SK-N-SH (cell line): Measurements from ENCODE around the gene FAM78A. TPM values are rescaled to one million over a fixed set of nuclear protein-coding genes. Genes with fewer than 3 reads are reported as not detected.

Experiments
- CTCF ChIA-PET: fragments of 300-600, 350-600 bp; formaldehyde crosslinking; extraction: SDS; loops from one replicate; lab custom pipeline; 2021; lab: Yijun Ruan, JAX
- POLR2A ChIA-PET: fragments of 350-600 bp; sonication (Branson Sonifier 250); formaldehyde crosslinking; extraction: SDS; loops from one replicate; lab custom pipeline; 2020; ENCODE audit warnings: antibody characterized with exemption, inconsistent platforms; lab: Yijun Ruan, JAX
- DNase-seq: peaks from one replicate; pipeline ENCODE4 v3.0.0; 2012
- H2AFZ ChIP-seq: fragments of 200-600 bp; sonication (generic); 2 replicates; pipeline ENCODE4 v1.8.1; 2016; ENCODE audit warnings: antibody characterized with exemption, mild to moderate bottlenecking, low read depth
- H3F3A ChIP-seq: fragments of 200-600 bp; sonication (generic); replicated peaks from 2 replicates; pipeline ENCODE3; 2016; ENCODE audit warnings: antibody characterized with exemption, mild to moderate bottlenecking; ENCODE audit not compliant: insufficient read depth
- H3K27ac ChIP-seq, 2 experiments: fragments of 200-500 bp in 1 of 2; fragments of 200-600 bp in 1 of 2; sonication (Bioruptor generic) in 1 of 2; sonication (generic), shearing (Covaris generic) in 1 of 2; 2 replicates each; pipeline versions ENCODE4 v1.5.1 to v1.6.1; 2014 to 2016; ENCODE audit warnings: low read depth in 2 of 2, inconsistent platforms in 1 of 2, low read length in 1 of 2, mild to moderate bottlenecking in 1 of 2, mixed read lengths in 1 of 2
- H3K27me3 ChIP-seq: fragments of 200-600 bp; sonication (generic), shearing (Covaris generic); 2 replicates; pipeline ENCODE4 v1.6.1; 2016; ENCODE audit warnings: mixed run types; ENCODE audit not compliant: insufficient read depth
- H3K36me3 ChIP-seq, 2 experiments: fragments of 200-500 bp in 1 of 2; fragments of 200-600 bp in 1 of 2; sonication (Bioruptor generic) in 1 of 2; sonication (generic) in 1 of 2; replicated peaks in 1 of 2; 2 replicates each; pipeline versions ENCODE3 to v1.5.1; 2014 to 2016; ENCODE audit warnings: low read length in 1 of 2, mild to moderate bottlenecking in 1 of 2; ENCODE audit not compliant: insufficient read depth in 2 of 2, control insufficient read depth in 1 of 2
- H3K4me1 ChIP-seq, 2 experiments: fragments of 200-500 bp in 1 of 2; fragments of 200-600 bp in 1 of 2; sonication (Bioruptor generic) in 1 of 2; sonication (generic), shearing (Covaris generic) in 1 of 2; 2 replicates each; pipeline versions ENCODE4 v1.5.1 to v1.6.1; 2014 to 2016; ENCODE audit warnings: low read depth in 1 of 2, low read length in 1 of 2, mixed run types in 1 of 2; ENCODE audit not compliant: insufficient read depth in 2 of 2, control insufficient read depth in 1 of 2
- H3K4me2 ChIP-seq: fragments of 200-600 bp; sonication (generic), shearing (Covaris generic); 2 replicates; pipeline ENCODE4 v1.6.1; 2017; ENCODE audit warnings: mixed run types
- H3K4me3 ChIP-seq, 2 experiments: fragments of 200-500 bp in 1 of 2; fragments of 200-600 bp in 1 of 2; sonication (Bioruptor generic) in 1 of 2; sonication (generic), shearing (Covaris generic) in 1 of 2; 2 replicates each; pipeline versions ENCODE4 v1.5.1 to v1.8.1; 2014 to 2016; ENCODE audit warnings: low read depth in 2 of 2, inconsistent platforms in 1 of 2, low read length in 1 of 2, mild to moderate bottlenecking in 1 of 2, mixed read lengths in 1 of 2, moderate library complexity in 1 of 2
- H3K79me2 ChIP-seq: fragments of 200-600 bp; sonication (generic); 2 replicates; pipeline ENCODE4 v1.8.1; 2017; ENCODE audit warnings: mild to moderate bottlenecking; ENCODE audit not compliant: insufficient read depth
- H3K9ac ChIP-seq: fragments of 200-600 bp; sonication (generic); 2 replicates; pipeline ENCODE4 v1.6.1; 2017; ENCODE audit warnings: mixed run types
- H3K9me2 ChIP-seq: fragments of 200-600 bp; sonication (generic); 2 replicates; pipeline ENCODE4 v1.6.1; 2017; ENCODE audit warnings: mixed run types
- H3K9me3 ChIP-seq: fragments of 200-600 bp; sonication (generic); 2 replicates; pipeline ENCODE4 v1.6.1; 2017; ENCODE audit warnings: mixed run types, mild to moderate bottlenecking, moderate library complexity
- H4K20me1 ChIP-seq: fragments of 200-600 bp; sonication (generic); 2 replicates; pipeline ENCODE4 v1.6.1; 2017; ENCODE audit warnings: mild to moderate bottlenecking, mixed run types; ENCODE audit not compliant: insufficient read depth
- CHD2 ChIP-seq: fragments of 150-350 bp; IDR thresholded peaks from 2 replicates; pipeline ENCODE4 v1.6.1; 2018; ENCODE audit warnings: low read length; ENCODE audit not compliant: partially characterized antibody
- ELF1 ChIP-seq: IDR thresholded peaks from 2 replicates; pipeline ENCODE4 v1.4.0; 2012
- EP300 ChIP-seq, 2 experiments: IDR thresholded peaks; 2 replicates each; pipeline versions ENCODE4 v1.4.0 to v1.6.1; 2012; ENCODE audit warnings: borderline replicate concordance in 1 of 2, low read depth in 1 of 2, low read length in 1 of 2
- FOSL2 ChIP-seq: IDR thresholded peaks from 2 replicates; pipeline ENCODE4 v1.4.0; 2012; ENCODE audit warnings: low read depth, mild to moderate bottlenecking, moderate library complexity, borderline replicate concordance
- FOXM1 ChIP-seq: IDR thresholded peaks from 2 replicates; pipeline ENCODE4 v1.4.0; 2012; ENCODE audit warnings: low read depth, mild to moderate bottlenecking
- GABPA ChIP-seq: IDR thresholded peaks from 2 replicates; pipeline ENCODE4 v1.4.0; 2012; ENCODE audit warnings: low read depth, mild to moderate bottlenecking
- GATA2 ChIP-seq: sonication (generic); formaldehyde crosslinking; IDR thresholded peaks from 2 replicates; pipeline ENCODE4 v1.5.0; 2020; ENCODE audit warnings: mild to moderate bottlenecking, missing genetic modification reagents
- JUND ChIP-seq: IDR thresholded peaks from 2 replicates; pipeline ENCODE4 v1.4.0; 2012
- MEF2A ChIP-seq: IDR thresholded peaks from 2 replicates; pipeline ENCODE4 v1.4.0; 2012; ENCODE audit warnings: low read depth, borderline replicate concordance
- MXI1 ChIP-seq: IDR thresholded peaks from 2 replicates; pipeline ENCODE4 v1.6.1; 2012; ENCODE audit warnings: mild to moderate bottlenecking, low read depth, low read length, improper control_type of control experiment
- RCOR1 ChIP-seq: fragments of 150-350 bp; IDR thresholded peaks from 2 replicates; pipeline ENCODE4 v1.6.1; 2017; ENCODE audit warnings: antibody characterized with exemption, low read length
- RFX5 ChIP-seq: IDR thresholded peaks from 2 replicates; pipeline ENCODE4 v1.6.1; 2012; ENCODE audit warnings: mild to moderate bottlenecking, improper control_type of control experiment, low read length
- SMC3 ChIP-seq: IDR thresholded peaks from 2 replicates; pipeline ENCODE4 v1.6.1; 2012; ENCODE audit warnings: low read depth, low read length, improper control_type of control experiment
- TAF1 ChIP-seq: IDR thresholded peaks from 2 replicates; pipeline ENCODE4 v1.6.1; 2012; ENCODE audit warnings: low read depth, mild to moderate bottlenecking, low read length, moderate library complexity, borderline replicate concordance
- TCF12 ChIP-seq: IDR thresholded peaks from 2 replicates; pipeline ENCODE4 v1.4.0; 2012
- YY1 ChIP-seq: IDR thresholded peaks from 2 replicates; pipeline ENCODE4 v1.4.0; 2012; ENCODE audit warnings: low read depth, mild to moderate bottlenecking
- WGBS: methylation state at CpG from one replicate; pipeline ENCODE4 v1.1.6; 2017; ENCODE audit warnings: low lambda C conversion rate; 5-methylcytosine and 5-hydroxymethylcytosine counted together
- polyA plus RNA-seq, 3 experiments: library from polyadenylated mRNA; depleted of rRNA; stranded (reverse); fragments of >200 nt; gene quantifications; 2 replicates each; pipeline ENCODE4 v1.2.3, GENCODE V29; 2012
- TF ChIP-seq, protein P1 (sequence below): IDR thresholded peaks from 2 replicates; pipeline ENCODE4 v1.6.1; 2012; ENCODE audit warnings: mild to moderate bottlenecking, low read depth, low read length, moderate library complexity
- TF ChIP-seq, protein P2 (sequence below): fragments of 200-600 bp; sonication (generic); IDR thresholded peaks from 2 replicates; pipeline ENCODE4 v1.6.1; 2017; ENCODE audit warnings: antibody characterized with exemption, mild to moderate bottlenecking, moderate library complexity
- TF ChIP-seq, protein P3 (sequence below): IDR thresholded peaks from 2 replicates; pipeline ENCODE4 v1.4.0; 2012; ENCODE audit warnings: low read depth, borderline replicate concordance

The FAM78A gene
- polyA plus RNA-seq, 1 of the 3 experiments (the other 2 are of a cell fraction), result 1.0 TPM

DNA sequence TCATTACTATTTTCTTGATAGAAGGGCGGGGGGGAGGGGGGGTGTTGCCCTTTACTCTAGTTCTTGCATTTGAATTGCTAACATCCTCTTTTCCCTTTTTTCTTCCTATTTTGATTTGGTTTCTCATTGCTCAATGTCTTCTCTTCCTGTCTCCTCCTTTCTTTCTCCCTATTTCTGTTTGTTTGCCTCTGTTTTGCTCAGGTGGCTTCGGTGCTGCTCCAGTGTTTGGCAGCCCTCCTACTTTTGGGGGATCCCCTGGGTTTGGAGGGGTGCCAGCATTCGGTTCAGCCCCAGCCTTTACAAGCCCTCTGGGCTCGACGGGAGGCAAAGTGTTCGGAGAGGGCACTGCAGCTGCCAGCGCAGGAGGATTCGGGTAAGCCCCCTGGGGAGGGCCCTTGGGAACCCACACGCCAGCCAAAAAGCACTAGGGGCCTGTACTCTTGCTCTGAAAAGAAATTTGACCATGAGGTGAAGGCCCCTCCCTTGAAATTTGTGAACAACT lies 48.3 kb downstream of the FAM78A start (continued):
- TF ChIP-seq, protein P1, sequence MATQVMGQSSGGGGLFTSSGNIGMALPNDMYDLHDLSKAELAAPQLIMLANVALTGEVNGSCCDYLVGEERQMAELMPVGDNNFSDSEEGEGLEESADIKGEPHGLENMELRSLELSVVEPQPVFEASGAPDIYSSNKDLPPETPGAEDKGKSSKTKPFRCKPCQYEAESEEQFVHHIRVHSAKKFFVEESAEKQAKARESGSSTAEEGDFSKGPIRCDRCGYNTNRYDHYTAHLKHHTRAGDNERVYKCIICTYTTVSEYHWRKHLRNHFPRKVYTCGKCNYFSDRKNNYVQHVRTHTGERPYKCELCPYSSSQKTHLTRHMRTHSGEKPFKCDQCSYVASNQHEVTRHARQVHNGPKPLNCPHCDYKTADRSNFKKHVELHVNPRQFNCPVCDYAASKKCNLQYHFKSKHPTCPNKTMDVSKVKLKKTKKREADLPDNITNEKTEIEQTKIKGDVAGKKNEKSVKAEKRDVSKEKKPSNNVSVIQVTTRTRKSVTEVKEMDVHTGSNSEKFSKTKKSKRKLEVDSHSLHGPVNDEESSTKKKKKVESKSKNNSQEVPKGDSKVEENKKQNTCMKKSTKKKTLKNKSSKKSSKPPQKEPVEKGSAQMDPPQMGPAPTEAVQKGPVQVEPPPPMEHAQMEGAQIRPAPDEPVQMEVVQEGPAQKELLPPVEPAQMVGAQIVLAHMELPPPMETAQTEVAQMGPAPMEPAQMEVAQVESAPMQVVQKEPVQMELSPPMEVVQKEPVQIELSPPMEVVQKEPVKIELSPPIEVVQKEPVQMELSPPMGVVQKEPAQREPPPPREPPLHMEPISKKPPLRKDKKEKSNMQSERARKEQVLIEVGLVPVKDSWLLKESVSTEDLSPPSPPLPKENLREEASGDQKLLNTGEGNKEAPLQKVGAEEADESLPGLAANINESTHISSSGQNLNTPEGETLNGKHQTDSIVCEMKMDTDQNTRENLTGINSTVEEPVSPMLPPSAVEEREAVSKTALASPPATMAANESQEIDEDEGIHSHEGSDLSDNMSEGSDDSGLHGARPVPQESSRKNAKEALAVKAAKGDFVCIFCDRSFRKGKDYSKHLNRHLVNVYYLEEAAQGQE, result no peak
- TF ChIP-seq RFX5, result no peak
- TF ChIP-seq, all 33 proteins: peak for 0

DNA sequence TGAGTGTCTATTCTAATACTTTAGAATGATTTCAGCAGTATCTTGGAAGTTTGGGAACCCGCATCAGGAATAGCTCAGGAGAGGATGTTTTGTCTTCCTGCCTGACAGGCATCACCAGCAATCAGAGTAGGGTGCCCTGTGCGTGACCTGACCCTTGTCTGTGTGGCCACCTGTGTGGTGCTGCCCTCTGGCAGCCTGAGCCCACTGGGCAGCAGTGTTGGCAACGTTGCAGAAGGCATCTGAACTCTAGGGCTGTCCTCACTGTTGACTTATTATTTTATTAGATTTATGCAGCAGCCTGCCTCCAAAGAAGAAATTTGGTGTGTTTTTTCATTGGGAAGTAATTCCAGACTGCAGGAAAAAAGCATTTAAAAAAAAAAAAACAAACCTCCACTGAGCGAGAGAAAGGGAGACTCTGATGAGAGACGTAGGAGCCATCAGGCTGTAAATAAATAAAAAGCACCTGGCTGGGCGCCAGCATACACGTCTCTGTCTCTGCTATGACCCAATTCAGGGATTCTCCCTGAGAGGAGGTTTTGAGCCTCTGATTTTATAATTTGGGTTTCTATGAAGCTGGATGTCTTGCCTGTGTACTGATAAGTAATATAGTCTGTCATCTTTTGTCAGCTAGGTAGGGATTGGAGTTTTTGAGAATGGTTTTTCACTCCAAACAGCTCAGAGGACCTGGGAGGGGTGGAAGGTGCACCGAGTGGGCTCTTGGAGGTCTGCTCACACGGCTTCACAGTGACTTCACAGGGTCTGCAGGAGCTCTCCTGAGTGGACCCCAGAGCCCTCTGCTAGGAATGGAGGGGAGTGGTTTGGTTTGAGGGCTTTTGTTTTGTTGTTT lies 49.0 kb downstream of the FAM78A start:
- peaks cover 15 to 52% of the 10 kb centered on the region in 2 experiments for H3K36me3 ChIP-seq
- WGBS, result 67% methylated on average over 9 of the region's 9 CpGs
- H3K9me3 ChIP-seq, result no peaks in the 10 kb centered on the region
- POLR2A ChIA-PET, result no interaction called here
- DNase-seq, result peak; percentile 50
- peak overlapping the region in 1 of 2 experiments; percentile 74; a peak in 2 of 4 replicates for H3K27ac ChIP-seq
- peaks cover 0 to 26% of the 10 kb centered on the region in 2 experiments; a peak in 2 of 4 replicates for H3K4me1 ChIP-seq
- H3K4me3 ChIP-seq, result no peak overlapping the region
- no peaks in the 10 kb centered on the region for H3K79me2 ChIP-seq
- no peaks in the 10 kb centered on the region for H3K27me3 ChIP-seq
- H4K20me1 ChIP-seq, result no peaks in the 10 kb centered on the region
- H3K9ac ChIP-seq, result no peak overlapping the region
- CTCF ChIA-PET, result interaction anchor here (1.0 to 2.2 kb wide), 4 partner anchors 9 to 123 kb away, joined by 5 to 8 read pairs (median 6); partner anchors contain the start of gene FAM78A
- H3K4me2 ChIP-seq, result no peak overlapping the region
- H3F3A ChIP-seq, result no peaks in the 10 kb centered on the region
- no peak for TF ChIP-seq CHD2
- TF ChIP-seq ELF1, result no peak
- no peak for TF ChIP-seq SMC3
- no peak for TF ChIP-seq TCF12
- TF ChIP-seq MXI1, result no peak
- no peak overlapping the region for H2AFZ ChIP-seq
- no peaks in the 10 kb centered on the region for H3K9me2 ChIP-seq

DNA sequence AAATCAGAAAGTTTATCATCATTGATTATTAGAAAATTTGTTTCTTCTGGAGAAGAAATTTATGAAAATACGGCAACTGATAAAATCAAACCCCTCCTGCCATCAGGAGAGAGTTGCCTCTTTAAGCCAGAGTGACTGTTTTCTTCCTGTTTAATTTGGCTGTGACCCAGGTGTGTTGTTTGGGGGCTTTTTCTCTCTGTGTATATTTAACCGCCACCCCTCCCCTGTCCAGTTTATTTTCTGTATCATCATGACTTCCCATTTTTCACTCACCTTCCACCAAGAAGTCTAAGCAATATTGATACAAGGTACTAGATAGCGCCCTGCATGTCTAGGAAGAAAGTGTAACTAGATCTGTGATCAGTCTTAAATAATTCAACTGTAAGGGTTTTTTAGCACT lies 50.1 kb downstream of the FAM78A start:
- TF ChIP-seq CHD2, result no peak
- no peak for TF ChIP-seq RFX5
- no peak for TF ChIP-seq FOXM1
- no peak for TF ChIP-seq MEF2A
- no peak for TF ChIP-seq TAF1
- TF ChIP-seq JUND, result no peak
- no peak for TF ChIP-seq GATA2
- TF ChIP-seq YY1, result no peak
- TF ChIP-seq TCF12, result no peak
- TF ChIP-seq FOSL2, result no peak
- TF ChIP-seq EP300 (IDR thresholded peaks at IDR 0.05; ENCODE audit: borderline replicate concordance in 1 of 2, low read depth in 1 of 2, low read length in 1 of 2), result no peak
- TF ChIP-seq RCOR1, result no peak
- TF ChIP-seq, protein P2, sequence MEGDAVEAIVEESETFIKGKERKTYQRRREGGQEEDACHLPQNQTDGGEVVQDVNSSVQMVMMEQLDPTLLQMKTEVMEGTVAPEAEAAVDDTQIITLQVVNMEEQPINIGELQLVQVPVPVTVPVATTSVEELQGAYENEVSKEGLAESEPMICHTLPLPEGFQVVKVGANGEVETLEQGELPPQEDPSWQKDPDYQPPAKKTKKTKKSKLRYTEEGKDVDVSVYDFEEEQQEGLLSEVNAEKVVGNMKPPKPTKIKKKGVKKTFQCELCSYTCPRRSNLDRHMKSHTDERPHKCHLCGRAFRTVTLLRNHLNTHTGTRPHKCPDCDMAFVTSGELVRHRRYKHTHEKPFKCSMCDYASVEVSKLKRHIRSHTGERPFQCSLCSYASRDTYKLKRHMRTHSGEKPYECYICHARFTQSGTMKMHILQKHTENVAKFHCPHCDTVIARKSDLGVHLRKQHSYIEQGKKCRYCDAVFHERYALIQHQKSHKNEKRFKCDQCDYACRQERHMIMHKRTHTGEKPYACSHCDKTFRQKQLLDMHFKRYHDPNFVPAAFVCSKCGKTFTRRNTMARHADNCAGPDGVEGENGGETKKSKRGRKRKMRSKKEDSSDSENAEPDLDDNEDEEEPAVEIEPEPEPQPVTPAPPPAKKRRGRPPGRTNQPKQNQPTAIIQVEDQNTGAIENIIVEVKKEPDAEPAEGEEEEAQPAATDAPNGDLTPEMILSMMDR, result no peak
- TF ChIP-seq, protein P3, sequence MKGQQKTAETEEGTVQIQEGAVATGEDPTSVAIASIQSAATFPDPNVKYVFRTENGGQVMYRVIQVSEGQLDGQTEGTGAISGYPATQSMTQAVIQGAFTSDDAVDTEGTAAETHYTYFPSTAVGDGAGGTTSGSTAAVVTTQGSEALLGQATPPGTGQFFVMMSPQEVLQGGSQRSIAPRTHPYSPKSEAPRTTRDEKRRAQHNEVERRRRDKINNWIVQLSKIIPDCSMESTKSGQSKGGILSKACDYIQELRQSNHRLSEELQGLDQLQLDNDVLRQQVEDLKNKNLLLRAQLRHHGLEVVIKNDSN, result no peak
- no peak for TF ChIP-seq GABPA
- no peak for TF ChIP-seq ELF1
- TF ChIP-seq, all 33 proteins: peak for 0
- ChIA-PET CTCF (no interaction called here), POLR2A (no interaction called here)
- no peak overlapping the region for H3K4me2 ChIP-seq
- 94% methylated on average over 3 of the region's 3 CpGs for WGBS
- DNase-seq, result no peak
- no peaks in the 10 kb centered on the region for H3K79me2 ChIP-seq
- H2AFZ ChIP-seq, result no peak overlapping the region
- no peaks in the 10 kb centered on the region for H3K9me3 ChIP-seq
- H3F3A ChIP-seq, result no peaks in the 10 kb centered on the region
- H3K4me3 ChIP-seq, result no peak overlapping the region
- peak overlapping the region in 1 of 2 experiments; percentile 74; a peak in 2 of 4 replicates for H3K27ac ChIP-seq
- peaks cover 12 to 46% of the 10 kb centered on the region in 2 experiments for H3K36me3 ChIP-seq
- H3K9ac ChIP-seq, result no peak overlapping the region
- no peaks in the 10 kb centered on the region for H3K9me2 ChIP-seq
- peaks cover 0 to 26% of the 10 kb centered on the region in 2 experiments; a peak in 2 of 4 replicates for H3K4me1 ChIP-seq
- H3K27me3 ChIP-seq, result no peaks in the 10 kb centered on the region
- no peaks in the 10 kb centered on the region for H4K20me1 ChIP-seq
